ENCODE data around the gene TEX2. TPM values are rescaled to one million over a fixed set of nuclear protein-coding genes. Genes with fewer than 3 reads are reported as not detected.

TEX2 gene
- total RNA-seq, 2 experiments from 2014 or later = 14.8 to 17.6 TPM

GRCh38 chr17:64149196-64149595, 113.9 kb downstream of the TEX2 start:
- DNase-seq (no peak), ATAC-seq (no peak)
- H3K4me3 Mint-ChIP-seq = no peak overlapping the region
- CTCF ChIA-PET = interaction anchor here (0.6 to 4.2 kb wide), 10 partner anchors 16 to 246 kb away, joined by 3 to 26 read pairs (median 4); no protein-coding TSS in a partner anchor
- H3K36me3 Mint-ChIP-seq = peaks cover 27% of the 10 kb centered on the region
- no peak overlapping the region for H3K27ac Mint-ChIP-seq
- no peaks in the 10 kb centered on the region for H3K9me3 Mint-ChIP-seq (ENCODE audit: low read depth)
- peaks cover 25% of the 10 kb centered on the region for H3K4me1 Mint-ChIP-seq
- H3K27me3 Mint-ChIP-seq = no peaks in the 10 kb centered on the region

- Mint-ChIP-seq H3K36me3 (peaks cover 27% of the 10 kb centered on the region), H3K4me1 (peaks cover 25% of the 10 kb centered on the region), H3K9me3 (ENCODE audit: low read depth) (no peaks in the 10 kb centered on the region), H3K27me3 (no peaks in the 10 kb centered on the region), H3K27ac (peak overlapping the region; percentile 66), H3K4me3 (no peak overlapping the region)
- CTCF ChIA-PET = interaction anchor here (0.9 to 4.2 kb wide), 8 partner anchors 15 to 245 kb away, joined by 3 to 26 read pairs (median 4); no protein-coding TSS in a partner anchor
- no peak for DNase-seq
- ATAC-seq = no peak
Observed at GRCh38 chr17:64148699-64149098, 114.4 kb downstream of the TEX2 start.

- Mint-ChIP-seq H3K9me3 (ENCODE audit: low read depth) (no peaks in the 10 kb centered on the region), H3K36me3 (peaks cover 27% of the 10 kb centered on the region), H3K27me3 (no peaks in the 10 kb centered on the region), H3K4me3 (peak overlapping the region; percentile 20), H3K4me1 (peaks cover 25% of the 10 kb centered on the region), H3K27ac (peak overlapping the region; percentile 66)
- no peak for DNase-seq
- no peak for ATAC-seq
- CTCF ChIA-PET = interaction anchor here (1.0 to 4.5 kb wide), 7 partner anchors 15 to 245 kb away, joined by 3 to 31 read pairs (median 5); no protein-coding TSS in a partner anchor
Observed at GRCh38 chr17:64148017-64148631, 114.9 kb downstream of the TEX2 start.

GRCh38 chr17:64147110-64148016, 115.7 kb downstream of the TEX2 start:
- Mint-ChIP-seq H3K27me3 (no peaks in the 10 kb centered on the region), H3K36me3 (peaks cover 27% of the 10 kb centered on the region), H3K4me3 (peak overlapping the region; percentile 20), H3K4me1 (peaks cover 25% of the 10 kb centered on the region), H3K27ac (peak overlapping the region; percentile 34), H3K9me3 (ENCODE audit: low read depth) (no peaks in the 10 kb centered on the region)
- CTCF ChIA-PET = interaction anchor here (1.3 to 4.5 kb wide), 4 partner anchors 14 to 299 kb away, joined by 3 to 31 read pairs (median 18); no protein-coding TSS in a partner anchor
- no peak for ATAC-seq
- DNase-seq = no peak

- H3K27me3 Mint-ChIP-seq = no peaks in the 10 kb centered on the region
- ATAC-seq (peak; percentile 11), DNase-seq (peak; percentile 63)
- H3K27ac Mint-ChIP-seq = no peak overlapping the region
- peaks cover 25% of the 10 kb centered on the region for H3K4me1 Mint-ChIP-seq
- H3K9me3 Mint-ChIP-seq (ENCODE audit: low read depth) = no peaks in the 10 kb centered on the region
- CTCF ChIA-PET = interaction anchor here (0.6 to 5.8 kb wide), 17 partner anchors 13 to 298 kb away, joined by 3 to 56 read pairs (median 4); partner anchors contain the start of genes ERN1 and TEX2
- no peak overlapping the region for H3K4me3 Mint-ChIP-seq
- H3K36me3 Mint-ChIP-seq = peaks cover 27% of the 10 kb centered on the region
Observed at GRCh38 chr17:64146418-64147109, 116.5 kb downstream of the TEX2 start.

- CTCF ChIA-PET = interaction anchor here (0.6 to 5.8 kb wide), 23 partner anchors 12 to 345 kb away, joined by 3 to 56 read pairs (median 4); partner anchors contain the start of genes ERN1, GH1 and TEX2
- DNase-seq (peak; percentile 99), ATAC-seq (peak; percentile 95)
- no peak overlapping the region for H3K27ac Mint-ChIP-seq
- H3K4me1 Mint-ChIP-seq = peaks cover 25% of the 10 kb centered on the region
- no peaks in the 10 kb centered on the region for H3K27me3 Mint-ChIP-seq
- H3K36me3 Mint-ChIP-seq = peaks cover 25% of the 10 kb centered on the region
- no peaks in the 10 kb centered on the region for H3K9me3 Mint-ChIP-seq (ENCODE audit: low read depth)
- H3K4me3 Mint-ChIP-seq = no peak overlapping the region
Observed at GRCh38 chr17:64145751-64146417, 117.2 kb downstream of the TEX2 start.

GRCh38 chr17:64145375-64145750, 117.7 kb downstream of the TEX2 start:
- CTCF ChIA-PET = interaction anchor here (0.6 to 5.8 kb wide), 21 partner anchors 12 to 346 kb away, joined by 3 to 56 read pairs (median 4); partner anchors contain the start of genes ERN1, GH1 and TEX2
- Mint-ChIP-seq H3K27me3 (no peaks in the 10 kb centered on the region), H3K4me1 (peaks cover 25% of the 10 kb centered on the region), H3K36me3 (peaks cover 25% of the 10 kb centered on the region), H3K4me3 (no peak overlapping the region), H3K9me3 (ENCODE audit: low read depth) (no peaks in the 10 kb centered on the region), H3K27ac (no peak overlapping the region)
- ATAC-seq = peak; percentile 11
- DNase-seq = no peak

GRCh38 chr17:64139542-64139941, 123.5 kb downstream of the TEX2 start:
- CTCF ChIA-PET = interaction anchor here (1.2 to 3.9 kb wide), 2 partner anchors 112 to 220 kb away, joined by 3 to 23 read pairs; no protein-coding TSS in a partner anchor
- Mint-ChIP-seq H3K36me3 (no peaks in the 10 kb centered on the region), H3K27me3 (peaks cover 5% of the 10 kb centered on the region), H3K27ac (no peak overlapping the region), H3K4me1 (peaks cover 2% of the 10 kb centered on the region), H3K4me3 (no peak overlapping the region), H3K9me3 (ENCODE audit: low read depth) (no peaks in the 10 kb centered on the region)
- DNase-seq (no peak), ATAC-seq (no peak)

GRCh38 chr17:64138441-64138840, 124.6 kb downstream of the TEX2 start:
- CTCF ChIA-PET = interaction anchor here (1.2 to 3.9 kb wide), 3 partner anchors 75 to 219 kb away, joined by 3 to 23 read pairs (median 5); no protein-coding TSS in a partner anchor
- Mint-ChIP-seq H3K27ac (no peak overlapping the region), H3K36me3 (no peaks in the 10 kb centered on the region), H3K9me3 (ENCODE audit: low read depth) (no peaks in the 10 kb centered on the region), H3K27me3 (peaks cover 5% of the 10 kb centered on the region), H3K4me3 (no peak overlapping the region), H3K4me1 (no peaks in the 10 kb centered on the region)
- ATAC-seq (no peak), DNase-seq (no peak)

- Mint-ChIP-seq H3K4me3 (no peak overlapping the region), H3K36me3 (no peaks in the 10 kb centered on the region), H3K9me3 (ENCODE audit: low read depth) (no peaks in the 10 kb centered on the region), H3K4me1 (peaks cover 15% of the 10 kb centered on the region), H3K27me3 (peaks cover 5% of the 10 kb centered on the region), H3K27ac (no peak overlapping the region)
- ATAC-seq (no peak), DNase-seq (no peak)
- CTCF ChIA-PET = interaction anchor here (1.3 to 15.3 kb wide), 7 partner anchors 9 to 223 kb away, joined by 5 to 488 read pairs (median 49); partner anchors contain the start of gene CSHL1
Observed at GRCh38 chr17:64135000-64135399, 128.1 kb downstream of the TEX2 start.

- Mint-ChIP-seq H3K27ac (no peak overlapping the region), H3K9me3 (ENCODE audit: low read depth) (no peaks in the 10 kb centered on the region), H3K4me3 (no peak overlapping the region), H3K27me3 (peaks cover 5% of the 10 kb centered on the region), H3K4me1 (peaks cover 15% of the 10 kb centered on the region), H3K36me3 (no peaks in the 10 kb centered on the region)
- no peak for DNase-seq
- CTCF ChIA-PET = interaction anchor here (0.5 to 15.3 kb wide), 65 partner anchors 10 to 419 kb away, joined by 3 to 488 read pairs (median 5); partner anchors contain the start of genes CSHL1, GH1, ICAM2 and PRR29
- no peak for ATAC-seq
Observed at GRCh38 chr17:64134216-64134970, 128.7 kb downstream of the TEX2 start.
